ENCODE data around the gene CSTF1.
"Not testable (repeated sequence)": the region's sequence is repeated elsewhere in the genome, so short reads cannot be mapped to it uniquely, and the experiment has no call there.

CSTF1 gene

DNA sequence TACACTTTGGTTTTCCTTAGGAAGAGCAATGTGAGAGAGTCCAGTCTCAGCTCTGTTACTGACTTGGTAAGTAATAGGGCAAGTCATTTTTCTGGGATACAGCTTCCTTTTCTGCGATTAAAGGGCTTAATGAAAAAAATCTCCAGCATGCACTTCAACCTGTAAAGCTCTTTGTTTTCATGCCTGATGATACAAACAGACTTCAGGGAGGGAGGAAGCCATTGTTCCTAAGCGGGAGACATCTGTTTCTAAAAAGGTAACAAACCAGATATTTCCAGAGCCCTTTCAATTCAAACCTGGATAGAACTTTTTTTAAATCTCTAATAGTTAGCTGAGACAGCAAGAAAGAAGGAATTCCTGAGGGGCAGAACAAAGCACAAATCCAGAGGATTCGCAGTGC, 14.5 kb downstream of the CSTF1 start:
- peaks cover 8 to 19% of the 10 kb centered on the region in 2 donors for H3K4me1 Mint-ChIP-seq
- no peak overlapping the region for H3K27ac Mint-ChIP-seq
- no peaks in the 10 kb centered on the region for H3K9me3 Mint-ChIP-seq
- ATAC-seq (replicated peaks) (no peak), DNase-seq (no peak)
- H3K27me3 Mint-ChIP-seq = no peaks in the 10 kb centered on the region
- H3K36me3 Mint-ChIP-seq = peaks cover 51 to 53% of the 10 kb centered on the region in 2 donors
- H3K4me3 Mint-ChIP-seq = no peak overlapping the region

DNA sequence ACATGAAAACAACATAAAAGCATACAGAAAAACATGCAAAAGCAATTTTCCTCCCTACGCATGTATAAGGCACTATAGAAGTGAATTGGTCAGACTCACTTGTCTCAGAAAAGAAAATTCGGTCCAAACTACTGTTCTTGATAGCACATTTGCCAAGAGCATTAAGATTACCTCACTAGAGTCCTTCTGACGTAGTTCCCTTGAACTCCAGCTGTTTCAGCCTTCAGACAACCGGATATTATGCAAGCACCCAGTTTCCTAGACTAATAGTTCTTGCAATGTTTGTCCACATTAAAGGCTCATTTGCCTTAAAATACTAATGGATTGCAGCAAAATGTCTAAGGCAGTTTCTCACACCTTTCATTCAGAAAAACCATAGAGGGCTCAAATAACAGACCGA, 17.1 kb downstream of the CSTF1 start:
- Mint-ChIP-seq H3K9me3 (no peaks in the 10 kb centered on the region), H3K36me3 (peaks cover 48 to 50% of the 10 kb centered on the region in 2 donors), H3K27me3 (no peaks in the 10 kb centered on the region), H3K4me3 (no peak overlapping the region), H3K27ac (no peak overlapping the region), H3K4me1 (peaks cover 13 to 29% of the 10 kb centered on the region in 2 donors)
- ATAC-seq (replicated peaks) = no peak
- no peak for DNase-seq

DNA sequence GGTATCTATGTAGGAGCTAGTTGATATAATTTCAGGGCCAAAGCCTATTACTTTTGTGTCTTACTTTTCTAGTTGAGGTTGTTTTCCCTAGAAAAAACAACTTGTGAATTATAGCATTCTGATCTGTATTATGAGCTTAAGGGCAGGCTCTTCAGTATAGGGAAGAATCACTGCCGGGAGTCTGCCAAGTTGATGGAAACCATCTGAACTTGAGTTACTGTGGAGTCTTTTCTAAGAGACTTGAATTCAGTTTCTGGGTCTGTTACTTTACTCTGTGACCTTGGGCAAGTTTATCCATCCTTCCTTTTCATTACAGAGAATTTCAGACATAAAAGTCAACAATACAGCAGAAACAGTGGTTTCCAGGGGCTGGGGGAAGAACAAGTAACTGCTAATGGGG, 17.5 kb downstream of the CSTF1 start:
- no peak overlapping the region for H3K27ac Mint-ChIP-seq
- no peak for ATAC-seq (replicated peaks)
- H3K36me3 Mint-ChIP-seq = peaks cover 48 to 49% of the 10 kb centered on the region in 2 donors

DNA sequence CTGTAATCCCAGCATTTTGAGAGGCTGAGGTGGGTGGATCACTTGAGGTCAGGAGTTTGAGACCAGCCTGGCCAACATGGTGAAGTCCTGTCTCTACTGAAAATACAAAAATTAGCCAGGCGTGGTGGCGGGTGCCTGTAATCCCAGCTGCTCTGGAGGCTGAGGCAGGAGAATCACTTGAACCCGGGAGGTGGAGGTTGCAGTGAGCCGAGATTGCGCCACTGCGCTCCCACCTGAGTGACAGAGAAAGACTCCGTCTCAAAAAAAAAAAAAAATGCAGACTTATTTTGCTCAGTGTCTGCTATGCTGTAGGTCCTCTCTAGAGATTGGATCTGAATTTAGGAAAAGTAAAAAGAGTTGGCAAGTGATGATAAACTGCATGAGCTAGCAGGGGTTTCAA, 18.8 kb downstream of the CSTF1 start:
- H3K27ac Mint-ChIP-seq = peak overlapping the region; percentile 65
- peaks cover 13 to 19% of the 10 kb centered on the region in 2 donors for H3K4me1 Mint-ChIP-seq
- not testable (repeated sequence) for ATAC-seq (replicated peaks); H3K9me3 Mint-ChIP-seq; DNase-seq; H3K27me3 Mint-ChIP-seq
- peaks cover 39% of the 10 kb centered on the region in 2 donors for H3K36me3 Mint-ChIP-seq
- peak overlapping the region; percentile 57 to 72 for H3K4me3 Mint-ChIP-seq

More for the DNA sequence above, 17.5 kb downstream of the CSTF1 start:
- Mint-ChIP-seq H3K9me3 (no peaks in the 10 kb centered on the region), H3K27me3 (no peaks in the 10 kb centered on the region), H3K4me3 (no peak overlapping the region), H3K4me1 (peaks cover 13 to 29% of the 10 kb centered on the region in 2 donors)
- DNase-seq = no peak

DNA sequence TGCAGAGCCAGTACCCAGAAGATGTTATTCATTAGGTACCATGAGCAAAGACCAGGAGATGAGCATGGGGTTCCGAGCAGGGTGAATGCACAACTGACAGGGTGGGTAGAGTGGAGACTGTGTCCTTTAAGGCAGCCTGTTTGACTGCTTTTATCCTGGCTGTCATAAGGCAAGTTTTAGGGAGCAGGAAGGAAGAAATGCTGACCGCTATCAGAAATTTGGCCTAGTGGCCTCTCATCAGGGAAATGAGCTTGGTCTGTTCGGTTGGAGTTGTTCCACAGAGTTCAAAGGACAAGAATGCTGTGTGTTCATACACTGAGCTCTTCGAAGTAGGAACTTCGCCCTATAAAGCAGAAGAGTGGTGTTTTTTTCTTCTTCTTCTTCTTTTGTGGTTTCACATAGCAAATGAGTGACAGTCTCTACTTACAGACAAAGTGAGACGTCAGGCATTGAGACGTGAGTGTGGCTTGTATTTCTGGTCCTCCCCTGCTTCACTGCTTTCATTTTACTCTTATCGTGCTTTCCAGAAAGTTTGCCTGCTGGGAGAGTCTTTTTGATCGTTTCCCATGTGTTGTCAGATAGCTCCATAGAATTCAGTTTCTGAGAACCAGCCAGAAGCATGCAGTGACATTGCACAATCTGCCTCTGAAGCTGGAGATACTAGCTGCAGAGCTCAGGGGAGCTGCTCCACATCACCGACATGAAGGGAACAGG, 19.5 kb downstream of the CSTF1 start, which contains the start of gene CASS4:
TSS of gene CASS4 (plus strand) at position 502 of the 714 bp plus-strand sequence. CDS start at position 701, 199 bp downstream.
- DNase-seq (no peak), ATAC-seq (replicated peaks) (peak; percentile 96)
- H3K27me3 Mint-ChIP-seq = no peaks in the 10 kb centered on the region
- H3K36me3 Mint-ChIP-seq = peaks cover 35 to 38% of the 10 kb centered on the region in 2 donors
- H3K4me3 Mint-ChIP-seq = peak within 1 kb of the TSS; percentile 57 to 72
- H3K27ac Mint-ChIP-seq = peak within 1 kb of the TSS; percentile 65
- H3K4me1 Mint-ChIP-seq = peaks cover 13 to 19% of the 10 kb centered on the region in 2 donors
- H3K9me3 Mint-ChIP-seq = no peaks in the 10 kb centered on the region

DNA sequence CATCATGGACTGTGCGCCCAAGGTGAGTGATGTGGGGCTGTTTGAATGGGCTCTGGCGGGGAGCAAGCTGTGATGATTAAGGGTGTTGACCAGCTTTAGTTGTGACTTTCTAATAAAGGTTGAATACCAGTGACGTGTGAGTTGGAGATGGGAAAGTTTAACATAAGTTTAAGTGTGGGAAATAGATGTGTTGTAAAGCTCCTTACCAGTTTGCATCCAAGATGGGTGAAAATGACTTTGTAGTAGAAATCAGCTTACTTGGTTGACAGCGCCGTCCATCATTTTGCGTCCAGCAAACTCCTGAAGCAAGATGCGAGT, 20.0 kb downstream of the CSTF1 start:
- peaks cover 37% of the 10 kb centered on the region in 2 donors for H3K36me3 Mint-ChIP-seq
- H3K9me3 Mint-ChIP-seq = no peaks in the 10 kb centered on the region
- ATAC-seq (replicated peaks) = no peak
- H3K4me3 Mint-ChIP-seq = peak overlapping the region; percentile 57 to 72
- H3K27ac Mint-ChIP-seq = peak overlapping the region; percentile 63
- DNase-seq = no peak
- peaks cover 13 to 19% of the 10 kb centered on the region in 2 donors for H3K4me1 Mint-ChIP-seq
- no peaks in the 10 kb centered on the region for H3K27me3 Mint-ChIP-seq

DNA sequence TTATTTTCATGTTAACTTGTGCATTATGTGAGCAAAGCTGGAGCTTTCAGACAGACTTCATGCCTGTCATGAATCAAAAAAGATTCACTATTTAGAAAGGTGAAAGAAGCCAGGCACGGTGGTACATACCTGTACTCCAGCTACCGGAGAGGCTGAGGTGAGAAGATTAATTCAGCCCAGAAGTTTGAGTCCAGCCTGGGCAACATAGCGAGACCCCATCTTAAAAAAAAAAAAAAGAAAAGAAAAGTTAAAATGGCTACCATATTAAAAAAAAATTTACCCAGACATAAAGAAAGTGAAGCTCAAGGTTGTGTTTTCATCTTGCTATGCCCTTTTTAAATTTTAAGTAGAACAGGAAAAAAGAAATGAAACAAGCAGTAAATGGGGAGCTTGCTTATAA, 20.5 kb downstream of the CSTF1 start:
- Mint-ChIP-seq H3K27ac (no peak overlapping the region), H3K4me3 (peak overlapping the region in 1 of 2 donors; percentile 72), H3K4me1 (peaks cover 13 to 20% of the 10 kb centered on the region in 2 donors), H3K9me3 (no peaks in the 10 kb centered on the region), H3K27me3 (no peaks in the 10 kb centered on the region), H3K36me3 (peaks cover 38% of the 10 kb centered on the region in 2 donors)
- ATAC-seq (replicated peaks) (no peak), DNase-seq (no peak)

DNA sequence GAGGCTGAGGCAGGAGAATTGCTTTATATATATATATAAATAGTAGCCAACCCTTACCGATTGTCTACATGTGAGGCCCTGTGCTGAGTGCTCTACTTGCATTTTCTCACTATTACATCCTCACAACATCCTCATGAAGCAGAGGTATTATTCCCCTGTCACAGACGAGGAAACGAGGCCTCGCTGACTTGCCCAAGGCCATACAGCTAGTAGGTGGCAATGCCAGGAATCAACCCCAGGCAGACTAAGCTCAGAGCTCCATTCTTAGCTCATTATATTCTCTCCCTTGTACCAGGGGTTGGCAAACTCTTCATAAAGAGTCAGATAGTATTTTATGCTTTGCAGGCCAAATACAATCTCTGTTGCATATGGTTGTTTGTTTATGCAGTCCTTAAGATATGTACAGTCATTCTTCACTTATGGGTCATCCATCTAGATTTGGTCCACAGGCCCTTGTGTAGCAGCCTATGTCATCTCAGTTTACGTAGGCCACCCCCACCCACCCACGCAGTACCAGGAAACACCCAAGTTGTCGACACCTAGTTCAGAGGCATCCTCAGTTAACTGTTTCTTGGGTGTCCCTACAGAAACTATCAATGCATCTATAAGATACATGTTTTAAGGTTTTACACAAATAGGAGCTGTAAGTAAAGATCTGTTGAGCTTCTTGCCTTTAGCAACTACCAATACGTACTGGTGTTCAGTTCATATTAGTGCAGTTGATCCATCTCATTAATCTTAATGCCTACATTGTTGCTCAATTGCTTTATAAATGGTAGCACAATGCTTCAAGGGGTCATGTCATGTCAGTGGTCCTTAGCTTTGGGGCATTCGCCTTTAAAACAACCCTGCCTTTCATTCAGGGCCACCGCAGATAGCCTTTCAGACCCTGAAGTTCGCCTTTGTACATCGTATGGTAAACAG, 22.7 kb downstream of the CSTF1 start:
- peaks cover 33 to 35% of the 10 kb centered on the region in 2 donors for H3K36me3 Mint-ChIP-seq
- no peaks in the 10 kb centered on the region for H3K27me3 Mint-ChIP-seq
- no peaks in the 10 kb centered on the region for H3K9me3 Mint-ChIP-seq
- ATAC-seq (replicated peaks) (no peak), DNase-seq (no peak)
- H3K4me1 Mint-ChIP-seq = peaks cover 17 to 32% of the 10 kb centered on the region in 2 donors
- no peak overlapping the region for H3K4me3 Mint-ChIP-seq
- H3K27ac Mint-ChIP-seq = no peak overlapping the region

DNA sequence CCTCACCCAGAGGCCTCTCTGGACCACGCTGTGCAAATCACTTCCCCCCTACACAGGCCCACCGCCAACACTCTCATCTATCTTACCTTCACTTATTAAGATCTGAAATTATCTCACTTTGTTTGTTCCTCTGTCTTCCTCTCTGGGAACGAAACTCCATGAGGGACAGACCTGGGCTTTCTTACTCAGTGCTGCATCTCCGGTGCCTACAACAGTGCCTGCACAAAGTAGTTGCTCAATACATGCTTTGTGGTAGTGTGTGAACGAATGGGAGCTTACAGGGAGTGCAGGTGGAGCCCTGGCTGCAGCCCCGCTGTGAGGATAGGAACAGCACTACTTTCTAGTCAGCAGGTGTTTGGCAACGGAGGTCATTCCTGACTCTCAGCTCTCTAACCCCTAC, 25.0 kb downstream of the CSTF1 start:
- DNase-seq (no peak), ATAC-seq (replicated peaks) (no peak)
- Mint-ChIP-seq H3K27ac (no peak overlapping the region), H3K27me3 (no peaks in the 10 kb centered on the region), H3K9me3 (no peaks in the 10 kb centered on the region), H3K4me3 (no peak overlapping the region), H3K4me1 (peaks cover 7 to 24% of the 10 kb centered on the region in 2 donors), H3K36me3 (peaks cover 23 to 29% of the 10 kb centered on the region in 2 donors)

DNA sequence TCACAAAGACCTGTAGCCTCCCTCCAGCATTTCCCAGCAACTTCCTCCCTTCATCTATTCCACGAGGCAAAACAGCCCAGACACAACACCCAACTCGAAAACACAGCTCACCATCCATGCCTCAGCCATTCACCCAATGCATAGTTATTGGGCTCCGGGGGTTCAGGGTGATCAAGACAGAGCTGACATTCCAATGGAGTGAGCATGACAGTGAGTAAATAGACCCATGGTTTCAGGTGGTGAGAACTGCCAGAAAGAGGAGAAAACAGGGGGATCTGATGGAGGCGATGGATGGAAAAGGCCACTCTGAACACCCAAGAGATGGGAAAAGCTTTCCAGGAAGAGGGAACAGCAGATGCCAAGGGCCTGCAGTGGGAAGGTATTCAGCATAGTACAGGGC, 25.5 kb downstream of the CSTF1 start:
- H3K36me3 Mint-ChIP-seq = peaks cover 22 to 25% of the 10 kb centered on the region in 2 donors
- ATAC-seq (replicated peaks) = no peak
- no peak for DNase-seq
- peaks cover 7 to 20% of the 10 kb centered on the region in 2 donors for H3K4me1 Mint-ChIP-seq
- H3K9me3 Mint-ChIP-seq = no peaks in the 10 kb centered on the region
- H3K27ac Mint-ChIP-seq = no peak overlapping the region
- no peak overlapping the region for H3K4me3 Mint-ChIP-seq
- H3K27me3 Mint-ChIP-seq = no peaks in the 10 kb centered on the region

DNA sequence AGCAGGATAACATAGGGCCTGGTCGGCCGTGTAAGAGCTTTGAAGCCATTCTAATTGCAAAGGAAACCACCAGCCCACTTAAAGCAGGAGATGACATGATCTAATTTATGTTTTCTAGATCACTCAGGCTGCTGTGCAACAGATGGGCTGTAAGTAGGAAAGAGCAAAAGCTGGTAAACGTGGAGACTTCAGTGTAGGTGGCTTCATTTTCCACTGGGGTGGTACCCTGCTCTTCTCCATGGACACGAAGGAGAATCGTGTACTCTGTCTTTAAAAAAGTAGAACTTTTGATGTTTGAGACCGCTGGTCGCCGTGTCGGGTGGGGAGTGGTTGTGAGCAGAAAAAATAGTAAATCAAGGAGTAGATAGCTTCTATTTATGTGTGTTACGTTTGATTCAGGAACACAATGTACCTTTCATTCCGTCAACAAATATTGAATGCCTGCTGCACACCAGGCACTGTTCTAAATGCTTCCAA, 26.0 kb downstream of the CSTF1 start:
- Mint-ChIP-seq H3K9me3 (no peaks in the 10 kb centered on the region), H3K4me1 (peaks cover 7 to 19% of the 10 kb centered on the region in 2 donors), H3K27me3 (no peaks in the 10 kb centered on the region), H3K4me3 (no peak overlapping the region), H3K36me3 (peaks cover 22 to 24% of the 10 kb centered on the region in 2 donors), H3K27ac (no peak overlapping the region)
- DNase-seq = no peak
- ATAC-seq (replicated peaks) = no peak

DNA sequence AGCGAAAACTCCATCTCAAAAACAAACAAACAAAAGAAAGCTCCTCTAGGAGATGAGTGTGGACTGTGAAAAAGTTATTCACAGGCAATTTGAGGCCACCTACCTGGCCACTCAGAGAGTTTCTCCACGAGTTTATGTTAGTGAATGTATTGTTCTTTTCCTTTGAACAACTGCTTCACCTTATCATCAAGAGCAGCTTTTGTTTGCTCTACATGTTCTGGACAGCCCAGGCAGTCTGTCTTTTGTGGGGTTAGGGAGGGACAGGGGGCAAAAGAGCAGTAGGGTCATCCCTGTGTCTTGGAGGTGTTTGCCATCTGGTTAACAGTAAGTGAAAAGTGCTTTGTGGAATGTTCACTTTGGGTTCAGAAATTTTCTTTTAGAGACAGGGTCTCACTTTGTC, 27.6 kb downstream of the CSTF1 start:
- H3K9me3 Mint-ChIP-seq = no peaks in the 10 kb centered on the region
- H3K4me1 Mint-ChIP-seq = peaks cover 8 to 19% of the 10 kb centered on the region in 2 donors
- no peaks in the 10 kb centered on the region for H3K27me3 Mint-ChIP-seq
- H3K4me3 Mint-ChIP-seq = no peak overlapping the region
- no peak for ATAC-seq (replicated peaks)
- H3K36me3 Mint-ChIP-seq = peaks cover 17 to 19% of the 10 kb centered on the region in 2 donors
- no peak for DNase-seq
- no peak overlapping the region for H3K27ac Mint-ChIP-seq

DNA sequence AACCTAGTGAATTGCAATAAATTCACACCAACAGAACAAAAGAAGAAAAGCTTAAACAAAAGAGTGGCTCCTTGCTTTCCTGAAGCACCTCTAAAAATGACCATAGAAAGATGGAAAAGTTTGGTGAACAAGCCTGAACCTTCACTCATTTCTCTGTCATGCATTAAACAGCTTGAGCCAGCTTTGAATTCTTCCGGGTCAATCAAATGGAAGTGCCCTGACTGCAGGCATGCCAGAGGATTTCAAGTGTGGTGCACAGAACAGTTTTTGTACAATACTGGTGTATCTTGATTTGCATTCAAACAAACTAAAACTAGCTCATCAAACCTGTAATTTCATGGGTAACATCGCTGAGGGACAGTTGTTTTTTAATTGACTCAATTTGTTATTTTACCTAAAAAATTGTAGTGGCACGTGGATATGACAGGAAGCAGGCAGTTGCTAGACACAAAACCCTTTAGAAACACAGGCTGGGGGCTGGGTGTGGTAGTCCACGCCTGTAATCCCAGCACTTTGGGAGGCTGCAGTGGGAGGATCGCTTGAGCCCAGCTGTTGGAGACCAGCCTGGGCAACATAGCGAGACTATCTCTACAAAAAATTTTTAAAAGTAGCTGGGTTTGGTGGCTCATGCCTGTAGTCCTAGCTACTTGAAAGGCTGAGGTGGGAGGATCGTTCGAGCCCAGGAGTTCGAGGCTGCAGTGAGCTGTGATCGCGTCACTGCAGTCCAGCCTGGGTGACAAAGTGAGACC, 28.7 kb downstream of the CSTF1 start:
- peaks cover 4 to 5% of the 10 kb centered on the region in 2 donors for H3K27me3 Mint-ChIP-seq
- H3K4me1 Mint-ChIP-seq = peaks cover 8 to 19% of the 10 kb centered on the region in 2 donors
- H3K9me3 Mint-ChIP-seq = no peaks in the 10 kb centered on the region
- DNase-seq (no peak), ATAC-seq (replicated peaks) (no peak)
- no peak overlapping the region for H3K4me3 Mint-ChIP-seq
- H3K27ac Mint-ChIP-seq = no peak overlapping the region
- peaks cover 17 to 19% of the 10 kb centered on the region in 2 donors for H3K36me3 Mint-ChIP-seq

All from stimulated activated naive B cell treated with anti-CD40 and anti-IgM and Interleukin-4, amounts not matched to agents 10 μg/mL and 1 μg/mL and 100 μg/mL, for 72 hours (primary cell).